Heart left ventricle (tissue), 13 donors: Measurements from ENCODE around the gene OGFOD3.

Experiments used
- CTCF ChIP-seq, 12 donors: fragments of 200-600 bp; sonication (generic) in 4 of 12; IDR thresholded peaks; one replicate each; pipeline versions ENCODE4 v1.5.0 to v1.8.0; 2018 to 2022; ENCODE audit warnings: antibody characterized with exemption in 12 of 12, mild to moderate bottlenecking in 5 of 12
- POLR2A ChIP-seq, 2 donors: fragments of 450-650 bp; IDR thresholded peaks; one replicate each; pipeline ENCODE4 v1.6.1; 2017; ENCODE audit warnings: antibody characterized with exemption in 2 of 2, mild to moderate bottlenecking in 2 of 2, moderate library complexity in 2 of 2
- donor health status: ischemic (EF 13 %, LVEDD 7.1; RV severe dilation, severe dysfunction).
- donor health status: DM: no; HTN: yes; CAD: no.
- donor health status: DM: no; HTN: no; CAD: no.
- donor health status: ischemic (EF 25% LVEDD 6.9; RV normal size, moderate dysfunction).
- donor health status: ischemic (EF 25% LVEDD 5.7; RV mildly dilated, moderate dysfunction).
- donor health status: ischemic (EF 35%, LVEDD 5.7; RV mildly dilated, moderate dysfunction).
- donor health status: nonischemic (EF 11% LVEDD 7.7; RV severe dilation, severe dysfunction).
- donor health status: DM: yes; HTN: yes; CAD: no.
- donor health status: PGD.
- donor health status: ischemic (EF 29% LVEDD 5.4; RV normal size, mild dysfunction).
- donor health status: nonischemic (EF 23%, LVEDD 6.1; RV moderate dilation, normal function).

GRCh38 chr17:82429824-82430223 is 11.4 kb upstream of the OGFOD3 start:
- TF ChIP-seq CTCF (IDR thresholded peaks at IDR 0.05) = no peak
- TF ChIP-seq POLR2A (IDR thresholded peaks at IDR 0.05) = no peak
